Activated naive CD8-positive, alpha-beta T cell treated with anti-CD3 and anti-CD28 coated beads for 36 hours (primary cell): ENCODE results near the gene STX11. TPM values are rescaled to one million over a fixed set of nuclear protein-coding genes. Genes with fewer than 3 reads are reported as not detected.

Experiments used
- DNase-seq: peaks from one replicate; pipeline ENCODE4 v3.0.0; 2021
- H3K27ac Mint-ChIP-seq: one replicate; pipeline ENCODE4 v1.8.0; 2022; ENCODE audit warnings: mild to moderate bottlenecking, moderate library complexity, mixed read lengths
- H3K27me3 Mint-ChIP-seq: one replicate; pipeline ENCODE4 v1.8.0; 2022; ENCODE audit warnings: mild to moderate bottlenecking, mixed read lengths
- H3K36me3 Mint-ChIP-seq: one replicate; pipeline ENCODE4 v1.8.0; 2021; ENCODE audit warnings: mild to moderate bottlenecking, mixed read lengths
- H3K4me1 Mint-ChIP-seq: one replicate; pipeline ENCODE4 v1.8.0; 2021; ENCODE audit warnings: mixed read lengths
- H3K4me3 Mint-ChIP-seq: one replicate; pipeline ENCODE4 v1.8.0; 2022; ENCODE audit warnings: mild to moderate bottlenecking, moderate library complexity, mixed read lengths
- H3K9me3 Mint-ChIP-seq: one replicate; pipeline ENCODE4 v1.8.0; 2022; ENCODE audit warnings: mixed read lengths
- total RNA-seq, 2 experiments: library from RNA; stranded (reverse); gene quantifications; one replicate each; pipeline ENCODE4 v1.2.3, GENCODE V29; 2021

STX11 gene
- total RNA-seq, 2 experiments from 2014 or later, result 38.5 to 39.0 TPM

GRCh38 chr6:144220031-144220790 is 69.9 kb downstream of the STX11 start:
- H3K4me1 Mint-ChIP-seq, result peaks cover 28% of the 10 kb centered on the region
- no peak overlapping the region for H3K4me3 Mint-ChIP-seq
- no peak for DNase-seq
- H3K9me3 Mint-ChIP-seq, result peaks cover 1% of the 10 kb centered on the region
- H3K36me3 Mint-ChIP-seq, result peaks cover 2% of the 10 kb centered on the region
- H3K27me3 Mint-ChIP-seq, result peaks cover 6% of the 10 kb centered on the region
- H3K27ac Mint-ChIP-seq, result no peak overlapping the region

- H3K36me3 Mint-ChIP-seq, result no peaks in the 10 kb centered on the region
- no peak overlapping the region for H3K27ac Mint-ChIP-seq
- peaks cover 4% of the 10 kb centered on the region for H3K4me1 Mint-ChIP-seq
- H3K9me3 Mint-ChIP-seq, result no peaks in the 10 kb centered on the region
- H3K4me3 Mint-ChIP-seq, result no peak overlapping the region
- no peaks in the 10 kb centered on the region for H3K27me3 Mint-ChIP-seq
- DNase-seq, result no peak
Measured at GRCh38 chr6:144223686-144224085, 73.4 kb downstream of the STX11 start.

- Mint-ChIP-seq H3K27me3 (no peaks in the 10 kb centered on the region), H3K27ac (no peak overlapping the region), H3K4me1 (no peaks in the 10 kb centered on the region), H3K4me3 (no peak overlapping the region), H3K9me3 (no peaks in the 10 kb centered on the region), H3K36me3 (no peaks in the 10 kb centered on the region)
- DNase-seq, result no peak
Measured at GRCh38 chr6:144231721-144232120, 81.4 kb downstream of the STX11 start.

GRCh38 chr6:144232176-144232831 is 82.0 kb downstream of the STX11 start:
- no peaks in the 10 kb centered on the region for H3K9me3 Mint-ChIP-seq
- DNase-seq, result no peak
- H3K4me3 Mint-ChIP-seq, result no peak overlapping the region
- H3K27ac Mint-ChIP-seq, result no peak overlapping the region
- H3K36me3 Mint-ChIP-seq, result no peaks in the 10 kb centered on the region
- H3K27me3 Mint-ChIP-seq, result no peaks in the 10 kb centered on the region
- no peaks in the 10 kb centered on the region for H3K4me1 Mint-ChIP-seq

GRCh38 chr6:144232832-144233230 is 82.5 kb downstream of the STX11 start:
- Mint-ChIP-seq H3K4me1 (no peaks in the 10 kb centered on the region), H3K4me3 (no peak overlapping the region), H3K9me3 (no peaks in the 10 kb centered on the region), H3K27me3 (no peaks in the 10 kb centered on the region), H3K27ac (no peak overlapping the region), H3K36me3 (no peaks in the 10 kb centered on the region)
- DNase-seq, result no peak

- Mint-ChIP-seq H3K27me3 (no peaks in the 10 kb centered on the region), H3K4me3 (no peak overlapping the region), H3K27ac (no peak overlapping the region), H3K36me3 (no peaks in the 10 kb centered on the region), H3K4me1 (no peaks in the 10 kb centered on the region), H3K9me3 (no peaks in the 10 kb centered on the region)
- DNase-seq, result no peak
Measured at GRCh38 chr6:144234399-144234798, 84.1 kb downstream of the STX11 start.

- no peaks in the 10 kb centered on the region for H3K4me1 Mint-ChIP-seq
- no peaks in the 10 kb centered on the region for H3K36me3 Mint-ChIP-seq
- H3K27me3 Mint-ChIP-seq, result no peaks in the 10 kb centered on the region
- no peak for DNase-seq
- no peak overlapping the region for H3K4me3 Mint-ChIP-seq
- no peaks in the 10 kb centered on the region for H3K9me3 Mint-ChIP-seq
- H3K27ac Mint-ChIP-seq, result no peak overlapping the region
Measured at GRCh38 chr6:144234935-144235334, 84.6 kb downstream of the STX11 start.

Other genes starting within 250 kb of the STX11 start
- gene PLAGL1, start 142.3 kb upstream of the STX11 start, total RNA-seq, result 10 to 100 TPM; 13.1 to 14.5 TPM
- gene SF3B5, start 54.9 kb upstream of the STX11 start, total RNA-seq, result 100 to 1,000 TPM; 258 to 260 TPM
- gene UTRN, start 134.8 kb downstream of the STX11 start, total RNA-seq, result 10 to 100 TPM; 35.8 to 41.6 TPM